ENCODE results near the gene SLC7A7. TPM values are rescaled to one million over a fixed set of nuclear protein-coding genes. Genes with fewer than 3 reads are reported as not detected.

Gene SLC7A7
- total and polyA plus RNA-seq, 2 of the 13 experiments (the other 11 are each of a cell fraction or from before 2014, with no cell fraction given), result 0.13 to 0.63 TPM

- TF ChIP-seq RFX5 (IDR thresholded peaks at IDR 0.05; ENCODE audit: low read depth, low read length) (no peak), FUBP1 (CRISPR knock-in tag; IDR thresholded peaks at IDR 0.05; ENCODE audit: borderline replicate concordance) (no peak), ZBTB3 (CRISPR knock-in tag; IDR thresholded peaks at IDR 0.05; ENCODE audit: borderline replicate concordance, low read depth) (no peak), MIER2 (CRISPR knock-in tag; IDR thresholded peaks at IDR 0.05) (no peak), RORA (CRISPR knock-in tag; IDR thresholded peaks at IDR 0.05) (no peak), IRF1 (CRISPR knock-in tag; IDR thresholded peaks at IDR 0.05; ENCODE audit: low read depth) (no peak), ZNF512 (CRISPR knock-in tag; IDR thresholded peaks at IDR 0.05) (0 out of 2 replicates have a peak, but pooled peaks have one; percentile 29), MAFG (CRISPR knock-in tag; IDR thresholded peaks at IDR 0.05) (no peak), ZNF772 (CRISPR knock-in tag; IDR thresholded peaks at IDR 0.05) (0 out of 2 replicates have a peak, but pooled peaks have one; percentile 30), ZNF703 (CRISPR knock-in tag; IDR thresholded peaks at IDR 0.05; ENCODE audit: borderline replicate concordance) (no peak), FOXO1 (CRISPR knock-in tag; IDR thresholded peaks at IDR 0.05) (peak; percentile 74; the same call in 1 of the 2 replicates), KDM6A (CRISPR knock-in tag; IDR thresholded peaks at IDR 0.05; ENCODE audit: low read depth) (no peak), ZBTB14 (CRISPR knock-in tag; IDR thresholded peaks at IDR 0.05) (no peak), NFIC (IDR thresholded peaks at IDR 0.05; ENCODE audit: low read length) (no peak), ZNF629 (CRISPR knock-in tag; conservative IDR thresholded peaks at IDR 0.05) (no peak), PCBP2 (optimal IDR thresholded peaks at IDR 0.05; ENCODE audit: low read depth, low read length, poor library complexity, severe bottlenecking) (no peak), CEBPG (CRISPR knock-in tag; IDR thresholded peaks at IDR 0.05) (no peak), ZNF678 (CRISPR knock-in tag; IDR thresholded peaks at IDR 0.05) (no peak), ZBTB1 (CRISPR knock-in tag; IDR thresholded peaks at IDR 0.05; ENCODE audit: borderline replicate concordance) (no peak), CAMTA2 (CRISPR knock-in tag; IDR thresholded peaks at IDR 0.05; ENCODE audit: borderline replicate concordance) (no peak), CREB1 (IDR thresholded peaks at IDR 0.05) (no peak), CREB1 (CRISPR knock-in tag; IDR thresholded peaks at IDR 0.05) (no peak), ZSCAN22 (CRISPR knock-in tag; IDR thresholded peaks at IDR 0.05) (no peak), FOXK1 (CRISPR knock-in tag; IDR thresholded peaks at IDR 0.05; ENCODE audit: borderline replicate concordance, low read depth) (no peak; the same call in 1 of the 2 replicates)
Measured at GRCh38 chr14:22819151-22819988, 4.1 kb upstream of the SLC7A7 start (continued).

All from HepG2 (cell line).